Mesothelial cell of epicardium (in vitro differentiated cells): ENCODE data around the gene RAC3. TPM values are rescaled to one million over a fixed set of nuclear protein-coding genes. Genes with fewer than 3 reads are reported as not detected.

Experiments used
- DNase-seq, 2 experiments: peaks; one replicate each; pipeline ENCODE4 v3.0.0; 2021; ENCODE audit warnings: low spot score in 2 of 2; ENCODE audit not compliant: unreplicated experiment in 2 of 2
- H3K27ac Mint-ChIP-seq: 2 replicates; pipeline ENCODE4 v1.8.0; 2021; ENCODE audit warnings: mixed read lengths
- H3K27me3 Mint-ChIP-seq: 2 replicates; pipeline ENCODE4 v1.8.0; 2021; ENCODE audit warnings: low read depth, mixed read lengths
- H3K36me3 Mint-ChIP-seq: 2 replicates; pipeline ENCODE4 v1.8.0; 2021; ENCODE audit warnings: mixed read lengths
- H3K4me1 Mint-ChIP-seq: 2 replicates; pipeline ENCODE4 v1.8.0; 2021; ENCODE audit warnings: mixed read lengths
- H3K4me3 Mint-ChIP-seq: 2 replicates; pipeline ENCODE4 v1.8.0; 2021; ENCODE audit warnings: mild to moderate bottlenecking, moderate library complexity, mixed read lengths
- H3K9me3 Mint-ChIP-seq: 2 replicates; pipeline ENCODE4 v1.8.0; 2021; ENCODE audit warnings: mixed read lengths
- total RNA-seq: library from RNA; stranded (reverse); gene quantifications from 3 replicates; pipeline ENCODE4 v1.2.1, GENCODE V29; 2021
- TF ChIP-seq, protein P1 (sequence below): fragments of 200-600 bp; sonication (generic); IDR thresholded peaks from one replicate; pipeline ENCODE4 v1.5.0; 2021; ENCODE audit warnings: antibody characterized with exemption; ENCODE audit not compliant: unreplicated experiment

Gene RAC3
- total RNA-seq, 1 donor from 2014 or later, result 34.6 TPM

DNA sequence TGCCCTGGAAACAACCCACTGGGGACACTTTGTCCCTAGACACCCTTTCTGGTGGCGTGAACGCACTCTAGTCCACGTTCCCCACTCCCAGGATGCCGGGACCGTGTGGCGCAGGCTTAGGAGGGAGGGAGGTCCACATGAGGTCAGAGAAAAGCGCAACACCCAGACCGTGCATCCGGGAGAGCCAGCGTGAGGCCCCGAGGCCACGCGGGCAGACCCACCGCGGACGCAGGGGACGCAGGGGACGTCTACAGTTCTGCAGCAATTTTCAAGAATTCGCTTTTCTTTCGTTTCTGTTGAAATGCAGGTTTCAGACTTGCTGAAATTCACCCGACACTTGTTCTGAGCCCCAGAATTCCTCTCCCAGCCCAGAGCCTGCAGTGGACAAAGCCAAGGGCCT, 15.4 kb downstream of the RAC3 start:
- peaks cover 7% of the 10 kb centered on the region for H3K4me1 Mint-ChIP-seq

DNA sequence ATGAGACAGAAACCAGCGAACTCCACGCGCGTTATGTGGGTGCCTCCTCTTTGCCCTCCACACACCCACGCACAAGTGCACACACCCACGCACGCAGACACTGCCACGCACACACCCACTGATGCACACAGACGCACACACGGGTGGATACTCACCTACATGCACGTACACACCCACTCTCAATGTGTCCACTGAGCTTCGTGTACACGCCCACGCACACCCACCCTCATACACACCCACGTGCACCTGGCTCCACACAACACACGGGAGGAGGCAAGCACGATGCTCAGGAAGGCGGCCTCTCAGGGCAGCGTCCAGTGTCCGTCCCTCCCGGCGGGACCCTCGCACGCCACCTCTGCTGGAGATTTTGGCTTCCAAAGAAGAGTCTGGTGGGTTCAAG, 15.9 kb downstream of the RAC3 start:
- no peak overlapping the region for H3K27ac Mint-ChIP-seq
- H3K9me3 Mint-ChIP-seq, result no peaks in the 10 kb centered on the region
- H3K4me1 Mint-ChIP-seq, result peaks cover 7% of the 10 kb centered on the region
- H3K4me3 Mint-ChIP-seq, result no peak overlapping the region
- TF ChIP-seq, protein P1, sequence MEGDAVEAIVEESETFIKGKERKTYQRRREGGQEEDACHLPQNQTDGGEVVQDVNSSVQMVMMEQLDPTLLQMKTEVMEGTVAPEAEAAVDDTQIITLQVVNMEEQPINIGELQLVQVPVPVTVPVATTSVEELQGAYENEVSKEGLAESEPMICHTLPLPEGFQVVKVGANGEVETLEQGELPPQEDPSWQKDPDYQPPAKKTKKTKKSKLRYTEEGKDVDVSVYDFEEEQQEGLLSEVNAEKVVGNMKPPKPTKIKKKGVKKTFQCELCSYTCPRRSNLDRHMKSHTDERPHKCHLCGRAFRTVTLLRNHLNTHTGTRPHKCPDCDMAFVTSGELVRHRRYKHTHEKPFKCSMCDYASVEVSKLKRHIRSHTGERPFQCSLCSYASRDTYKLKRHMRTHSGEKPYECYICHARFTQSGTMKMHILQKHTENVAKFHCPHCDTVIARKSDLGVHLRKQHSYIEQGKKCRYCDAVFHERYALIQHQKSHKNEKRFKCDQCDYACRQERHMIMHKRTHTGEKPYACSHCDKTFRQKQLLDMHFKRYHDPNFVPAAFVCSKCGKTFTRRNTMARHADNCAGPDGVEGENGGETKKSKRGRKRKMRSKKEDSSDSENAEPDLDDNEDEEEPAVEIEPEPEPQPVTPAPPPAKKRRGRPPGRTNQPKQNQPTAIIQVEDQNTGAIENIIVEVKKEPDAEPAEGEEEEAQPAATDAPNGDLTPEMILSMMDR, result no peak
- H3K36me3 Mint-ChIP-seq, result peaks cover 11% of the 10 kb centered on the region
- DNase-seq, result no peak
- no peaks in the 10 kb centered on the region for H3K27me3 Mint-ChIP-seq

More for the DNA sequence above, 15.4 kb downstream of the RAC3 start:
- H3K27ac Mint-ChIP-seq, result no peak overlapping the region
- H3K36me3 Mint-ChIP-seq, result peaks cover 11% of the 10 kb centered on the region
- H3K9me3 Mint-ChIP-seq, result no peaks in the 10 kb centered on the region
- TF ChIP-seq, protein P1, result no peak
- DNase-seq, result no peak
- no peak overlapping the region for H3K4me3 Mint-ChIP-seq
- H3K27me3 Mint-ChIP-seq, result no peaks in the 10 kb centered on the region

DNA sequence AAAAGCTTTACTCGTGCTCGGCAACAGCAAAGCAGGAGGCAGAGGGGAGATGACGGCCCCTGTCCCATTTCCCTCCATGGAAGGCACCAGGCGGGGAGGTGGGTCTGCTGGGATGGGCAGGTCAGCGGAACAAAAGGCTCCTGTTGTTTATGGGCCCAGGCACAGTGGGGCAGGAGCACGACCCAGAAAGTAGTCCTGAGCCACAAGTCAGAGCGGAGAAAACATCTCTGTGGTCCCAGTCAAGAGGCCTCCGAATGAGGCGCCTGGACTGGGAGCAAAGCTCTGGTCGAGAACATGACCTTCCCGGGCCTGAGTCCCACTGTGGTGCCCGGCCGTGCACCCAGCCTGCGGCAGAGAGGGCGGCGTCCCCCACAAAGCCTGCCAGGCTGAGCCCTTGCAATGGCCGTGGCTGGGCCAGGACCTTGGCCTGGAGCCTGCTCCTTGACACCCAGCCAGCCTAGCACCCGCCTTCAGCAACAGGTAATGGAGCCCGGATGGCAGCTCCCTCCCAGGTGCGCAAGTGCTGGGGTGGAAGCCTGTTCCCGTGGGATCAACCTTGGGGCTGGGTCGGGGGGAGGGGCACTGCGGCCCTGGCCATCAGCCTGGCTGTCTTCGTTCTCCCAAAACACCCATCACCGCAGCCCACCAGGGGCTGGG, 16.6 kb downstream of the RAC3 start:
- no peak for DNase-seq
- H3K9me3 Mint-ChIP-seq, result no peaks in the 10 kb centered on the region
- TF ChIP-seq, protein P1, result no peak
- H3K27ac Mint-ChIP-seq, result no peak overlapping the region
- H3K27me3 Mint-ChIP-seq, result no peaks in the 10 kb centered on the region
- H3K4me1 Mint-ChIP-seq, result peaks cover 9% of the 10 kb centered on the region
- no peak overlapping the region for H3K4me3 Mint-ChIP-seq
- H3K36me3 Mint-ChIP-seq, result peaks cover 11% of the 10 kb centered on the region

DNA sequence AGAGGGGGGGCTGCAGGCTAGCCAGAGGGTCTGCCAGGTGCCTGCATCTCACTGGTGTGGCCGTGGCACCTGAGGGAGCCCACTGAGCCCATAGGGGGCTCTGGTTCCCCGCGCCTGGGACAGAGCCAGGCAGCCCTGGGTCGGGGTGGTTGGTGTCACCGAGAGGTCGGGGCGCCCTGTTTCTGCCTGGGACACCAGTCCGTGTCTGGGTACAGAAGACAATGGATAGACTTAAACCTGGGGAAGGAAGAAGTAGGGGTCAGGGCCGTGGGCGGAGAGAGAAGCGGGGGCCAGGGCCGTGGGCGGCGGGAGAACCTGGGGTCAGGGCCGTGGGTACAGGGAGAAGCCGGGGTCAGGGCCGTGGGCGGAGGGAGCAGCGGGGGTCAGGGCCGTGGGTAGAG, 17.1 kb downstream of the RAC3 start:
- no peak for DNase-seq
- H3K27me3 Mint-ChIP-seq, result no peaks in the 10 kb centered on the region
- H3K9me3 Mint-ChIP-seq, result no peaks in the 10 kb centered on the region
- TF ChIP-seq, protein P1, result no peak
- peaks cover 11% of the 10 kb centered on the region for H3K36me3 Mint-ChIP-seq
- no peak overlapping the region for H3K27ac Mint-ChIP-seq
- no peak overlapping the region for H3K4me3 Mint-ChIP-seq
- peaks cover 13% of the 10 kb centered on the region for H3K4me1 Mint-ChIP-seq

DNA sequence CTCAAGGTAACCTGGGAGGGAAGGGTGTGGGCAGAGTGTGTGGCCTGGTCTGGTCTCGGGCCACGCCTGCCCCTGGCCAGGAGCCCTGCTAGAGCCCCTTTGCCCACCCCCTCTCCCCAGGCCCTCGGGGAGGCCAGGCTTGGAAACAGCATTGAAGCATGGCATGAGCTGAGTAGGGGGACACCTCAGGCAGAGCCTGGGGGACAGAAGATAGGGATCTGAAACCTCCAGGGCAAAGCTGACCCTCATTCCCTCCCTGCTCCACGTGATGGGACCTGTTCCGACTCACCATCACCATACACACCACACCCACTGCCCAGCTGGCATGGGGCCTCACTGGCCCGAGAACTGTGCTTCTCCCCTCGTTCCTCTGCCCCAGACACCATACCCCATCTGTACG, 17.6 kb downstream of the RAC3 start:
- H3K4me1 Mint-ChIP-seq, result peaks cover 13% of the 10 kb centered on the region
- DNase-seq, result no peak
- H3K4me3 Mint-ChIP-seq, result peak overlapping the region; percentile 31
- no peaks in the 10 kb centered on the region for H3K9me3 Mint-ChIP-seq
- H3K36me3 Mint-ChIP-seq, result peaks cover 11% of the 10 kb centered on the region
- TF ChIP-seq, protein P1, result no peak
- H3K27ac Mint-ChIP-seq, result no peak overlapping the region
- no peaks in the 10 kb centered on the region for H3K27me3 Mint-ChIP-seq
